Measurements from ENCODE around the gene EHD1.

DNA sequence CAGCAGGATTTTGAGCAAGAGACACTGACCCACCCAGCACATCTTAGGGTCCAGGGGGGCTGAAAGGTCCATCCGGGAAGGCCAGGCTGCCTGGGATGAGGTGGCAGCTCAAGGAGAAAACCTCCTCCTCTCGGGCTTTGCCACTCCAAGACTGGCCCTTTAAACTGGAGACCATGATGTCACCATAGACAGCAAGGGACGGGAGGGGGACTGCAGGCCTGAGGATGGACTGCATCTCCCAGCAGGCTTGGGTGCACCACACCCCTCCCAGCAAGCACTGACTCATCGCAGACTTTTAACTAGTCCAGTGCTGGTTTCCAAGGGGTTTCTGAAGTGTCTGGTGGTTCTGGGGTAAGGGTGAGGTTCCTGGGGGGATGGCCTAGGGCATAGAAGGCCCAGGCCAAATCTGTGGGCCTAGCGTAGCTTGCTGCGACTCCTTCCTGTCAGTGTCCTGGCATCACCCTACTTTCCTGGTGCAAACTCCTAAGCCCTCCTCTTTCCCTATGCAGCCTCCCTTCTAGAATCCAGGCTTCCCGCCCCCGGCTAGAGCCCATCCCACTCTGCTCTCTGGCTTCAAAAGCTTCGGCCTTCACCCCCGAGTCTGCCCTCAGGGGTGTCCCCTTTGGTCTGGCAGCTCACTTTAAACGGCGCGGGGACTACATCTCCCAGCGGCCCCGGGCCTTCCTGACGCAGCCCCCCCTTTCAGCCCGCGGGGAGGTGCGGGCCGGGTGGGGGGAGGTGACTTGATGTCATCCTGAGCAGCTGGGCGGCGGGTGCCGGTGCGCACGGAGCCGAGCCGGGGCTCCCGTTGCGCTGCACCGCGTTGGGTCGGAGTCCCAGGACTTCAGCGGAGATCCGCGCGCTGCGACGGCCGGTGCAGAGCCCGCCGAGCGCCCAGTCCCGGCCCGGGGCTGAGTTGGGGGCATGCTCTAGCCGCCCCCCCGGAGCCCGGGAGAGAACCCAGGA lies 45.8 kb upstream of the EHD1 start, which contains the start of gene PPP2R5B:
- TF ChIP-seq, protein P1, sequence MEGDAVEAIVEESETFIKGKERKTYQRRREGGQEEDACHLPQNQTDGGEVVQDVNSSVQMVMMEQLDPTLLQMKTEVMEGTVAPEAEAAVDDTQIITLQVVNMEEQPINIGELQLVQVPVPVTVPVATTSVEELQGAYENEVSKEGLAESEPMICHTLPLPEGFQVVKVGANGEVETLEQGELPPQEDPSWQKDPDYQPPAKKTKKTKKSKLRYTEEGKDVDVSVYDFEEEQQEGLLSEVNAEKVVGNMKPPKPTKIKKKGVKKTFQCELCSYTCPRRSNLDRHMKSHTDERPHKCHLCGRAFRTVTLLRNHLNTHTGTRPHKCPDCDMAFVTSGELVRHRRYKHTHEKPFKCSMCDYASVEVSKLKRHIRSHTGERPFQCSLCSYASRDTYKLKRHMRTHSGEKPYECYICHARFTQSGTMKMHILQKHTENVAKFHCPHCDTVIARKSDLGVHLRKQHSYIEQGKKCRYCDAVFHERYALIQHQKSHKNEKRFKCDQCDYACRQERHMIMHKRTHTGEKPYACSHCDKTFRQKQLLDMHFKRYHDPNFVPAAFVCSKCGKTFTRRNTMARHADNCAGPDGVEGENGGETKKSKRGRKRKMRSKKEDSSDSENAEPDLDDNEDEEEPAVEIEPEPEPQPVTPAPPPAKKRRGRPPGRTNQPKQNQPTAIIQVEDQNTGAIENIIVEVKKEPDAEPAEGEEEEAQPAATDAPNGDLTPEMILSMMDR (conservative IDR thresholded peaks at IDR 0.05 in 1 of 2, IDR thresholded peaks at IDR 0.05 in 1 of 2; ENCODE audit: extremely low read depth in 1 of 2, insufficient read depth in 1 of 2, low read depth in 1 of 2, low read length in 2 of 2): no peak
- no peak for TF ChIP-seq EZH2 (IDR thresholded peaks at IDR 0.05; ENCODE audit: borderline replicate concordance, low read length)
